ENCODE measurements around the gene DLGAP3. TPM values are rescaled to one million over a fixed set of nuclear protein-coding genes. Genes with fewer than 3 reads are reported as not detected.

DLGAP3 gene
- total RNA-seq, 1 donor from 2014 or later: 0.23 TPM

- DNase-seq (ENCODE audit: extremely low read depth, low read depth, low spot score): no peak
Observed at GRCh38 chr1:34928699-34929496, 552 bp downstream of the DLGAP3 start.

GRCh38 chr1:34928066-34928696 is 1.3 kb downstream of the DLGAP3 start:
- no peak for DNase-seq (ENCODE audit: extremely low read depth, low read depth, low spot score)

- DNase-seq (ENCODE audit: extremely low read depth, low read depth, low spot score): no peak
Observed at GRCh38 chr1:34927316-34927715, 2.1 kb downstream of the DLGAP3 start.

- no peak for DNase-seq (ENCODE audit: extremely low read depth, low read depth, low spot score)
Observed at GRCh38 chr1:34926894-34927293, 2.6 kb downstream of the DLGAP3 start.

- no peak for DNase-seq (ENCODE audit: extremely low read depth, low read depth, low spot score)
Observed at GRCh38 chr1:34926156-34926555, 3.3 kb downstream of the DLGAP3 start.

GRCh38 chr1:34925730-34926129 is 3.7 kb downstream of the DLGAP3 start:
- no peak for DNase-seq (ENCODE audit: extremely low read depth, low read depth, low spot score)

GRCh38 chr1:34924759-34925555 is 4.5 kb downstream of the DLGAP3 start:
- DNase-seq (ENCODE audit: extremely low read depth, low read depth, low spot score): peak; percentile 7

GRCh38 chr1:34923490-34923889 is 6.0 kb downstream of the DLGAP3 start:
- no peak for DNase-seq (ENCODE audit: extremely low read depth, low read depth, low spot score)

GRCh38 chr1:34918977-34919561 is 10.4 kb downstream of the DLGAP3 start:
- DNase-seq (ENCODE audit: extremely low read depth, low read depth, low spot score): no peak

- no peak for DNase-seq (ENCODE audit: extremely low read depth, low read depth, low spot score)
Observed at GRCh38 chr1:34918386-34918976, 11.0 kb downstream of the DLGAP3 start.

- DNase-seq (ENCODE audit: extremely low read depth, low read depth, low spot score): no peak
Observed at GRCh38 chr1:34917017-34917416, 12.4 kb downstream of the DLGAP3 start.

- DNase-seq (ENCODE audit: extremely low read depth, low read depth, low spot score): no peak
Observed at GRCh38 chr1:34916104-34916503, 13.3 kb downstream of the DLGAP3 start.

- no peak for DNase-seq (ENCODE audit: extremely low read depth, low read depth, low spot score)
Observed at GRCh38 chr1:34915521-34915920, 13.9 kb downstream of the DLGAP3 start.

GRCh38 chr1:34914958-34915357 is 14.5 kb downstream of the DLGAP3 start:
- DNase-seq (ENCODE audit: extremely low read depth, low read depth, low spot score): no peak

- no peak for DNase-seq (ENCODE audit: extremely low read depth, low read depth, low spot score)
Observed at GRCh38 chr1:34911465-34911864, 18.0 kb downstream of the DLGAP3 start.

GRCh38 chr1:34910425-34910824 is 19.0 kb downstream of the DLGAP3 start:
- no peak for DNase-seq (ENCODE audit: extremely low read depth, low read depth, low spot score)

- DNase-seq (ENCODE audit: extremely low read depth, low read depth, low spot score): no peak
Observed at GRCh38 chr1:34908369-34908768, 21.1 kb downstream of the DLGAP3 start.

GRCh38 chr1:34907487-34908090 is 21.9 kb downstream of the DLGAP3 start:
- no peak for DNase-seq (ENCODE audit: extremely low read depth, low read depth, low spot score)

GRCh38 chr1:34906756-34907155 is 22.7 kb downstream of the DLGAP3 start:
- no peak for DNase-seq (ENCODE audit: extremely low read depth, low read depth, low spot score)

- DNase-seq (ENCODE audit: extremely low read depth, low read depth, low spot score): no peak
Observed at GRCh38 chr1:34906222-34906621, 23.2 kb downstream of the DLGAP3 start.

All from glomerular endothelial cell (primary cell).